ENCODE data around the gene NSD1.
"Not testable (repeated sequence)": the region's sequence is repeated elsewhere in the genome, so short reads cannot be mapped to it uniquely, and the experiment has no call there.

NSD1 gene

GRCh38 chr5:177332031-177332895 is 198.7 kb downstream of the NSD1 start:
- DNase-seq, result no peak

DNA sequence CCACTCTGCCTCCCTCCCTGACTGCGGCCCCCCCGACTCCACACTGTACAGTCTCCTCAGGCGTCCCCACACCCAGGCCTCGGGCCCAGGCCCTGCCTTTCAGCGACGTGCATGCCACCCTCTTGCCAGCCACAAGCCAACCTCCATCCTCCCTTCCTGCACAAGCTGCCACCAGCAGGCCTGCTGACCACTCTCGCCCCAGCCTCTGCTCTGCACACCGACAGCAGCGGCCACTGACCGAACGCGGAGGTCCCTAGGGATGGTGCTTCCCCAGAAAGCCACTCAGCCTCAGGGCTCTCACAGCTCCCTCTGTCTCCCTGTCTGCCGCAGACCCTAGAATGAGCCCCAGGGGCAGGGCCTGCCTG is 199.3 kb downstream of the NSD1 start:
- no peak for DNase-seq

GRCh38 chr5:177333420-177334154 is 200.0 kb downstream of the NSD1 start:
- DNase-seq, result no peak

DNA sequence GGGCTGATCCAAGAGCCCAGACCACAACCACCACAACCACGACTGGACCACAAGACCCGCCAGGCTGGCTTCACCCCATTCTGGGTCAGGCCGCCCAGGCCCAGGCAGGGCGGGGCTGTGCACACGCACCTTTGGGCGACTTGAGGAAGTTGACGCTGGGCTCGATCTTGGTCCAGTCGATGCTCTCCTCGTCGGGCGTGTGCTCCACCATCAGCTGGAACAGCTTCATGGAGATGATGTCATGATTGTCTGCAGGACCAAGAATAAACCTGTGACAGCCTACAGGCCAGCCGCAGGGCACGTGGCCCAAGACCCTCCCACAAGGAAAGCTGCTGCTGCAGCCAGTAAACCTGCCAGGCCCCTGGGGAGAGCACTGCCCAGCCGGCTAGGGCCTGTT is 200.6 kb downstream of the NSD1 start:
- no peak for DNase-seq

DNA sequence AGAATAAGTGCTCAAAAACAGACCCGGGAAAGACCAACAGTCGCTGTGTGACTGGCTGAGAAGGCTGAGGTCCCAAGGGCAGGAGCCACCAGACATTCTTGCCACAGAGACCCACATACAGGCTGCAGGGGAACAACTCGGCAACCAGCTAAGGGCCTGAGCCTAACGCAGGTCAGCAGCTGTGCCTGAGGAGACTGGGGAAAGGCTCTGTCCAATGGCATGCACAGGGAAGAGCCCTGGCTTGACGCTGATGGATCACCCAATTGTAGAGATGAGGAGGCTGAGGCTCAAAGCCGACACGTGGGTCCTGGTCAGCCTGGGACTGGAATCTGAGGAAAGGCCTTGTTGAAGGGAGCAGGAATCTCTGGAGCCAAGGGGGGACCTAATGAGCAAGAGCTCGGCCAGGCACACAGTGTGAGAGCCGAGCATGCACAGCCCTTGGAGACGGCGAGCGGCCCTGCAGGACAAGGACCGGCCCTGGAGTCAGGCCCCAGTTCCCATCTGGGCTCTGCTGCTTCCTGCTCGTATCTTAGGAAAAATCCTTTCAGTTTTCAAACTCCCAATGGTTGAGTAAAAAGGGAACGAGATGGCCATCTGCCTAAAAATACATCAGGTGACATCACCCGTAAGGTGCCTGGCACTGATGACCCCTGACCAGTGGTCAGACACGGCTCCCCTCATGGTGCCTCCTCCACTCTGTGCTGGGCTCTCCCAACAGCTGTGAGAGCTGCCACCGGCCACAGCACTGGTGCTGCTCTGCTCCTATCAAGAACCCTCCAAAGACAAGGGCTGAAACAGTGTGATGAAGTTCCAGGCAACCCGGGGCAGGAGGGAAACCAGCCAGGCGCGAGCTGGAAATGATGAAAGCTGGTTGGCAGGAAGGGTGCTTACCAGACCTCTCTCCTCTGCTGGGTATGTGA is 201.5 kb downstream of the NSD1 start:
- DNase-seq, result no peak

GRCh38 chr5:177335701-177336065 is 202.1 kb downstream of the NSD1 start:
- no peak for DNase-seq

- peak; percentile 50 for DNase-seq
These were observed 202.5 kb downstream of the NSD1 start for GRCh38 chr5:177336112-177336511.

DNA sequence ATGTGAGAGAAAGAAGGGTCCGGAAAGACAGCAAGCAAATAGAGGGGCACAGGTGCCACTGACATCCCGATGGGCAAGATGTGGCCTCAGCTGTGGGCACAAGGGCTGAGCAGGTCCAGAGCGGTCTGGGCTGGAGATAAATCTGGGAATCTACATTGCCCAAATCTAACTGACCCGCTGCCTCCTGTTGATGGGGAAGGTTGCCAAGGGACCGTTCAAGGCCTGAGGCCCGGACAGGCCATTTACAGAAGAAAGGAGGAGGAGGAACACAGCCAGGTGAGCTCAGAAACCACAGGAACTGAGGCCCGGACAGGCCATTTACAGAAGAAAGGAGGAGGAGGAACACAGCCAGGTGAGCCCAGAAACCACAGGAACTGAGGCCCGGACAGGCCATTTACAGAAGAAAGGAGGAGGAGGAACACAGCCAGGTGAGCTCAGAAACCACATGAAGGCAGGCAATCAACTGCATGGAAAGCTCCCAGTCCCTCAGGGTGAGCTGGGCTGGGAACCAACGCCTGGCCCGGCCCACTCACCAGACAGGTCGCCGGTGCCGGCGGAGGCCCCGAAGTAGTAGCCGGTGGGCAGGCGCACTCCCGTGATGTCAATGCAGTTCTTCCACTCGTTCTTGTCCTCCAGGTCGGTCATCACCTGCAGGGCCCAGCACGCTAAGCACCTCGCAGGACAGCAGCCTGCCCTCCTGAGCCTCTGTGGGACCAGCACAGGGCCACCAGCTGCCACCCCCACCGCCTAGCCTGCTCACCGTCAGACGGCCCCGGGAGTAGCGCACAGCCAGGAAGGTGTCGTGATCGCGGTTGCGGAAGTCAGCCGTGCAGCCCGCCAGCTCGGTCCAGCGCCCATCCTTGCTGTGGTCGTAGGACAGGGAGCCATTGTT is 203.3 kb downstream of the NSD1 start:
- no peak for DNase-seq

DNA sequence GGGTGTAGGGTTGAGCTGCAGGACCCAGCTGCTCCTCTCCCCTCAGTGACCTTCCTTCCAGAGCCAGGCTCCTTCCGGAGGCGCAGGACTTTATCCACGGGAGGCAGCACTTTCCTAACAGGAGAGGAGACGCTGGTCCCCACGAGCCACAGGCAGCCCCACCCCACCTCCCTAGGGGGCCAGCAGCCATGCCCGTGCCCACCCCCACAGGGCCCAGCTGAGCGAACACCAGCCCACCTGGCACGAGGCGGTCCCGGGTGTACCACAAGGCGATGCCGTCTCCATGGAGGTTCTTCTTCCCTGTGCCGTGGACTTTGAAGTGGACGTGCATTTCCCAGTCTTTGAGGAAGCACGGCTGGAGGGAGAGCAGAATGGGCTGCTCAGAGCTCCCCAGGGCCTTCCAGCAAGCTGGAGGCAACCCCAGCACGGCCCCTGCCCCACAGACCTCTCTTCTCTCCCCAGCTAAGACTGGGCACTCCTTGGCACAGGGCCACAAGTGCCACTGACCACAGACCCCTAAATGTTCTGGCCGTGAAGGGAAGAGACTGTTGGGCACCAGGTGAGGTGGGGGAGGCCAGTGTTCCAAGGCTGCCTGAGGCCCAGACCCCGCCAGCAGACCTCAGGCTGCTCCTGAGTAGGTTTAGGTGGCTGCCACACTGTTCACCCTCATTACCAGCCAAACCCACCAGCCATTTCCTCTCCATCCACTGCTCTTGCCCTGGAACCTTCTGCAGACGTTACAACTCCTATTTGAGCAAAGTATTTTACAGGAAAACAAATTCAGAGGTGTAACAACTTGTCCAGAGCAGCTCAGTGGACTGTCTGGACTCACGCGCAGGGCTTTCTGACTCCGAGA is 204.9 kb downstream of the NSD1 start:
- no peak for DNase-seq

- DNase-seq, result no peak
These were observed 205.6 kb downstream of the NSD1 start for GRCh38 chr5:177339107-177339638.

DNA sequence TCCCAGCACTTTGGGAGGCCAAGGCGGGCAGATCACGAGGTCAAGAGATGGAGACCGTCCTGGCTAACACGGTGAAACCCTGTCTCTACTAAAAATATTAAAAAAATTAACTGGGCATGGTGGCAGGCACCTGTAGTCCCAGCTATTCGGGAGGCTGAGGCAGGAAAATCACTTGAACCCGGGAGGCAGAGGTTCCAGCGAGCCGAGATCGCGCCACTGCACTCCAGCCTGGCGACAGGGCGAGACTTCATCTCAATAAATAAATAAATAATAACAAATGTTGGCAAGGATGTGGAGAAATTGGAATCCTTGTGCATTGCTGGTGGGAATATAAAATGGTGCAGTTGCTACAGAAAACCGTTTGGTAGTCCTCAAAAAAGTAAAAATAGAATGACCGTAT is 209.4 kb downstream of the NSD1 start:
- DNase-seq, result not testable (repeated sequence)

- DNase-seq, result no peak
These were observed 210.2 kb downstream of the NSD1 start for GRCh38 chr5:177343777-177344176.

- no peak for DNase-seq
These were observed 211.3 kb downstream of the NSD1 start for GRCh38 chr5:177344891-177345290.

GRCh38 chr5:177346820-177347219 is 213.2 kb downstream of the NSD1 start:
- no peak for DNase-seq

GRCh38 chr5:177347699-177348098 is 214.1 kb downstream of the NSD1 start:
- DNase-seq, result no peak

- no peak for DNase-seq
These were observed 215.7 kb downstream of the NSD1 start for GRCh38 chr5:177349362-177349647.

GRCh38 chr5:177349762-177350161 is 216.2 kb downstream of the NSD1 start:
- DNase-seq, result no peak

Measured in MV-4-11 (cell line).